HL-60 (cell line): Measurements from ENCODE around the gene GIPR.
A peak's percentile ranks its signal among the peaks of the same experiment; 100 is the strongest.
"Not testable (repeated sequence)": the region's sequence is repeated elsewhere in the genome, so short reads cannot be mapped to it uniquely, and the experiment has no call there.

Experiments
- DNase-seq, 2 experiments: peaks; one replicate each; pipeline ENCODE4 v3.0.0-alpha.2; 2010 to 2020; ENCODE audit warnings: low read depth in 1 of 2, low spot score in 1 of 2
- H3K27ac ChIP-seq: fragments of 250-450 bp; sonication (Bioruptor Pico); replicated peaks from 2 replicates; pipeline ENCODE4 v1.5.1; 2020; ENCODE audit warnings: mild to moderate bottlenecking, moderate library complexity
- H3K27me3 ChIP-seq: fragments of 250-450 bp; sonication (Bioruptor Pico); 2 replicates; pipeline ENCODE4 v1.5.1; 2021; ENCODE audit warnings: mild to moderate bottlenecking, moderate library complexity; ENCODE audit not compliant: insufficient read depth, poor library complexity, severe bottlenecking
- H3K4me3 ChIP-seq: replicated peaks from 2 replicates; pipeline ENCODE4 v1.5.1; 2011; ENCODE audit warnings: mild to moderate bottlenecking, control low read depth, low read length; ENCODE audit not compliant: insufficient read depth
- GABPA ChIP-seq: IDR thresholded peaks from 2 replicates; pipeline ENCODE4 v1.6.1; 2012; ENCODE audit warnings: low read depth
- POLR2AphosphoS5 ChIP-seq: IDR thresholded peaks from 2 replicates; pipeline ENCODE4 v1.6.1; 2012; ENCODE audit warnings: low read depth
- SPI1 ChIP-seq: IDR thresholded peaks from 2 replicates; pipeline ENCODE4 v1.6.1; 2012; ENCODE audit warnings: low read depth, mild to moderate bottlenecking, borderline replicate concordance
- TF ChIP-seq, protein P1 (sequence below): IDR thresholded peaks from 2 replicates; pipeline ENCODE4 v1.6.1; 2012; ENCODE audit warnings: low read depth; ENCODE audit not compliant: insufficient replicate concordance
- TF ChIP-seq, protein P2 (sequence below): IDR thresholded peaks from one replicate; pipeline ENCODE4 v1.5.1; 2011; ENCODE audit warnings: low read length, control low read depth, inconsistent platforms; ENCODE audit not compliant: insufficient read depth

The GIPR gene

DNA sequence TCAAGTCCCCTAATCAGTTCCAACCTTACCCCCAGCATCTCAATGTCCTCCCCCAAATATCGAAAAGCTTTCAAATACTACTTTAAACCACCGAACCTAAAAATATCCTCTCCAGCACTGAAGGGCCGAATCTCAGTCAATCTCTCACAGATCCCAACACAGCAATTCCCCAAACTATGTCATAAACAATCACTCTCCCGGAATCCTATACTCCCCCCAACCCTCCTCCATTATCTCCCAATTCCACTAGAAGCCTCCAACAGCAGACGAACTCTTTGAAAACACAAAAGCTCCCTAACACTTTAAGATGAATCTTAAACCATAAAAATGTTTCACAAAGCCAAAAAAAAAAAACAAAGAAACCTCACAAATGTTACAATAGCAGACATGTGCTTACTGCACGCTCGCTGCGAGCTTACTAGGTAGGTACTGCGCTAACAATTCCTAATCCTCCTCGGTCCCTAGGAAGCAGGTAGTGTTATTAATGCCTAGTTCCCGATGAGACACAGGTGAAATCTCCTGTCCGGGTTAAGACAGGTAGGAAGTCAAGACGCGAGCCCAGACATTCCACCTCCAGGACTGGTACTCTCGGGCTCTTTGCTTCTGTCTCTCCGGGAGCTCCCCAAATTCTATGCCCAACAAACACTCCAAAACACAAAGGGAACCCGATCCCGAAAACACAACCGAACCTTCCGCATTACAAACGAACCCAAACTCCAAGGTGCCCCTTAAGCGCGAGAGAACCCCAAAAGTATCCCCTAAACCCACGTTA is 48.5 kb downstream of the GIPR start:
- TF ChIP-seq POLR2AphosphoS5 (no peak), GABPA (no peak), SPI1 (no peak)
- TF ChIP-seq, protein P1, sequence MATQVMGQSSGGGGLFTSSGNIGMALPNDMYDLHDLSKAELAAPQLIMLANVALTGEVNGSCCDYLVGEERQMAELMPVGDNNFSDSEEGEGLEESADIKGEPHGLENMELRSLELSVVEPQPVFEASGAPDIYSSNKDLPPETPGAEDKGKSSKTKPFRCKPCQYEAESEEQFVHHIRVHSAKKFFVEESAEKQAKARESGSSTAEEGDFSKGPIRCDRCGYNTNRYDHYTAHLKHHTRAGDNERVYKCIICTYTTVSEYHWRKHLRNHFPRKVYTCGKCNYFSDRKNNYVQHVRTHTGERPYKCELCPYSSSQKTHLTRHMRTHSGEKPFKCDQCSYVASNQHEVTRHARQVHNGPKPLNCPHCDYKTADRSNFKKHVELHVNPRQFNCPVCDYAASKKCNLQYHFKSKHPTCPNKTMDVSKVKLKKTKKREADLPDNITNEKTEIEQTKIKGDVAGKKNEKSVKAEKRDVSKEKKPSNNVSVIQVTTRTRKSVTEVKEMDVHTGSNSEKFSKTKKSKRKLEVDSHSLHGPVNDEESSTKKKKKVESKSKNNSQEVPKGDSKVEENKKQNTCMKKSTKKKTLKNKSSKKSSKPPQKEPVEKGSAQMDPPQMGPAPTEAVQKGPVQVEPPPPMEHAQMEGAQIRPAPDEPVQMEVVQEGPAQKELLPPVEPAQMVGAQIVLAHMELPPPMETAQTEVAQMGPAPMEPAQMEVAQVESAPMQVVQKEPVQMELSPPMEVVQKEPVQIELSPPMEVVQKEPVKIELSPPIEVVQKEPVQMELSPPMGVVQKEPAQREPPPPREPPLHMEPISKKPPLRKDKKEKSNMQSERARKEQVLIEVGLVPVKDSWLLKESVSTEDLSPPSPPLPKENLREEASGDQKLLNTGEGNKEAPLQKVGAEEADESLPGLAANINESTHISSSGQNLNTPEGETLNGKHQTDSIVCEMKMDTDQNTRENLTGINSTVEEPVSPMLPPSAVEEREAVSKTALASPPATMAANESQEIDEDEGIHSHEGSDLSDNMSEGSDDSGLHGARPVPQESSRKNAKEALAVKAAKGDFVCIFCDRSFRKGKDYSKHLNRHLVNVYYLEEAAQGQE, result no peak
- TF ChIP-seq, protein P2, sequence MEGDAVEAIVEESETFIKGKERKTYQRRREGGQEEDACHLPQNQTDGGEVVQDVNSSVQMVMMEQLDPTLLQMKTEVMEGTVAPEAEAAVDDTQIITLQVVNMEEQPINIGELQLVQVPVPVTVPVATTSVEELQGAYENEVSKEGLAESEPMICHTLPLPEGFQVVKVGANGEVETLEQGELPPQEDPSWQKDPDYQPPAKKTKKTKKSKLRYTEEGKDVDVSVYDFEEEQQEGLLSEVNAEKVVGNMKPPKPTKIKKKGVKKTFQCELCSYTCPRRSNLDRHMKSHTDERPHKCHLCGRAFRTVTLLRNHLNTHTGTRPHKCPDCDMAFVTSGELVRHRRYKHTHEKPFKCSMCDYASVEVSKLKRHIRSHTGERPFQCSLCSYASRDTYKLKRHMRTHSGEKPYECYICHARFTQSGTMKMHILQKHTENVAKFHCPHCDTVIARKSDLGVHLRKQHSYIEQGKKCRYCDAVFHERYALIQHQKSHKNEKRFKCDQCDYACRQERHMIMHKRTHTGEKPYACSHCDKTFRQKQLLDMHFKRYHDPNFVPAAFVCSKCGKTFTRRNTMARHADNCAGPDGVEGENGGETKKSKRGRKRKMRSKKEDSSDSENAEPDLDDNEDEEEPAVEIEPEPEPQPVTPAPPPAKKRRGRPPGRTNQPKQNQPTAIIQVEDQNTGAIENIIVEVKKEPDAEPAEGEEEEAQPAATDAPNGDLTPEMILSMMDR, result no peak
- peak in 1 of 2 experiments; percentile 13 for DNase-seq
- H3K27ac ChIP-seq, result peak overlapping the region; percentile 86

DNA sequence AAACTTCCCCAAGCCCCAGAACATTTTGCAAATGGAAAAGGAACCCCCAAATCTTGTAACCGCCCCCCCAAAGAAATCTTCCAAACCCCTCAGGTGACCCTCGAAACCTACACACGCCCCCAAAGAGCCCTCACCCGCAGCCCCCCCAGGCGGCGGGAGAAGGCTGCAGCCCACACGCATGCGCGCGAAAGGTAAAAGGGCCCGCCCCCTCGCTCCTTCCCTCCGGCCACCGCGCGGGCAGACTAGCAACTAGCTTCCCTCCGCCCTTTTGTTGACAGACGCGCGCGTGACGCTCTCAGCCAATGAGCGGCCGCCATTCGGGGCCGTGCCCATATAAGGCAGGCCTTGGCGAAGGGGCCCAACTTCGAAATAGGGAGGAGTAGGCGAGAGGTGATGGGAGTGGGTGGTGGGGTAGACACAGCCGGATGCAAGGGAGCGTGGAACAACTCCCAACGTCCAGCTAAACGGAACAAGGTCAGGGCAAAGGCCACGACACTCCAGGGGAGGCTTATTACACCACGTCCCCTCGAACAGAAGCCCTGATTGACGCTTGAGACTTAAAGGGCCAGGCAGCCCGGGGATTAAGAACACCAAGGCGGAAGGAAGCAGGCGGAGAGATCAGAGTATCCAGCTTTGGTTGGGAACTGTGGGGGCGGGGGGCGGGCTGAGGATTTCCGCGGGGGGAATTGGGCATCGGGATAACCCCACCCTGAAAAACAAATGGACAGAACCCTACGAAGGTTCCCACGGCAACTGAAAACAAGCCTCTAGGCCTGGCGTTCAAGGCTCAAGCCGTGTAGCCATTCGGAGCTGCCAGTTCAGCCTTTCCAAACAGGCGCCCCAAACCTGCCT is 49.3 kb downstream of the GIPR start:
- Histone ChIP-seq H3K27me3 (no peaks in the 10 kb centered on the region), H3K27ac (peak overlapping the region; percentile 86), H3K4me3 (peak overlapping the region; percentile 58)
- TF ChIP-seq POLR2AphosphoS5, result peak; percentile 66; the same call in 1 of the 2 replicates
- TF ChIP-seq, protein P2, result no peak
- DNase-seq, result peak; percentile 99 to 100

More for the DNA sequence above, 48.5 kb downstream of the GIPR start:
- peak overlapping the region; percentile 58 for H3K4me3 ChIP-seq
- no peaks in the 10 kb centered on the region for H3K27me3 ChIP-seq

DNA sequence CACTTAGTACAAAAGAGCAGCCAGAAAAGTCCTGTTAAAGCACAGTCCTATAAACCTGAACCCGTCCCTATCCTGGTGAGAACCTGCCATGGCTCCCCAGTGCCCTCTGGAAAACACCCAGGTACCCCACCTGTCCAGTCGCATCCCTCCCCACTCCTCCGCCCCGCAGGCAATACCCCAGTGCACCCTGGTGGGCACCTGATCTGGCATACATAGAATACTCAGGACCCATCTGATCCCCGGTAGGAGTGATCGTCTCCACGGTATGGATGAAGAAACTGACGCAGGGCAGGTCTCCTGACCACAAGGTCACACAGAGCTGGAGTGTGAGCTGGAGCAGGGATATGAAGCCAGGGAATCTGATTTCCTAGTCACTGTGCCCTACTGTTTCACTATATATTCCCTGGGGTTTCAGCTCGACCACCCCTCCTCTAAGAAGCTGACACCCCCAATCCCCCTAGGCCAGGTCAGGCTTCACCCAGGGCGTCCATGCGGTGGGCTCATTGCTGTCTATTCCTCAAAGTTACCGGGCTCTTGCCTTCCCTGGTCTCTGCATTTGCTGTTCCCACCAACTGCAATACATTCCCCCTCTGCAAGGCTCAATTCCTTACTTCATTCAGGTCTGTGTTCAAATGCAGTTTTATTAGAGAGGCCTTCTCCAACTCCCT is 50.1 kb downstream of the GIPR start:
- peak overlapping the region; percentile 41 for H3K4me3 ChIP-seq
- DNase-seq, result no peak
- peak overlapping the region; percentile 86 for H3K27ac ChIP-seq
- TF ChIP-seq, protein P1, result no peak
- TF ChIP-seq, protein P2, result no peak
- H3K27me3 ChIP-seq, result no peaks in the 10 kb centered on the region

DNA sequence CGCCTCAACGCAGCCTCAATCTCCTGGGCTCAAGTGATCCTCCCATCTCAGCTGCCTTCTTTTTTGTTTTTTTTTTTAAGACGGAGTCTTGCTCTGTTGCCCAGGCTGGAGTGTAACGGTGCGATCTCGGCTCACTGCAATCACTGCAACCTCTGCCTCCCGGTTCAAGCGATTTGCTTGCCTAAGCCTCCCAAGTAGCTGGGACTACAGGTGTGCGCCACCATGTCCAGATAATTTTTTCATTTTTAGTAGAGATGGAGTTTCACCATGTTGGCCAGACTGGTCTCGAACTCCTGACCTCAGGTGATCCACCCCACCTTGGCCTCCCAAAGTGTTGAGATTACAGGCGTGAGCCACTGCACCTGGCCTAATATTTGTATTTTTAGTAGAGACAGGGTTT is 52.0 kb downstream of the GIPR start:
- DNase-seq, H3K27ac ChIP-seq, H3K27me3 ChIP-seq, H3K4me3 ChIP-seq: not testable (repeated sequence)

DNA sequence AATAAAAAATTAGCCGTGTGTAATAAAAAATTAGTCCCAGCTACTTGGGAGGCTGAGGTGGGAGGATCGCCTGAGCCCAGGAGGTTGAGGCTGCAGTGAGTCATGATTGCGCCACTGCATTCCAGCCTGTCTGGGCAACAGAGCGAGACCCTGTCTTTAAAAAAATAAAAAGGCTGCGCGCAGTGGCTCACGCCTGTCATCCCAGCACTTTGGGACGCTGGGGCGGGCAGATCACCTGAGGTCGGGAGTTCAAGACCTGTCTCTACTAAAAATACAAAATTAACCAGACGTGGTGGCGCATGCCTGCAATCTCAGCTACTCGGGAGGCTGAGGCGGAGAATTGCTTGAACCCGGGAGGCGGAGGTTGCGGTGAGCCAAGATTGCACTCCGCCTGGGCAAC is 60.7 kb downstream of the GIPR start:
- not testable (repeated sequence) for H3K27me3 ChIP-seq, DNase-seq, H3K4me3 ChIP-seq, H3K27ac ChIP-seq
